Keratinocyte (primary cell): Measurements from ENCODE around the gene ANKFN1. TPM values are rescaled to one million over a fixed set of nuclear protein-coding genes. Genes with fewer than 3 reads are reported as not detected.

Experiments used
- DNase-seq: peaks from one replicate; pipeline ENCODE4 v3.0.0-alpha.2; 2011; ENCODE audit warnings: low read depth, missing footprints, low spot score
- FAIRE-seq: peaks from 2 replicates; lab custom pipeline; 2011; peaks lifted over from hg19 to GRCh38; lab: Jason Lieb, UNC
- H2AFZ ChIP-seq: 2 replicates; pipeline ENCODE4 v1.6.0; 2012; ENCODE audit warnings: low read length, control low read depth, inconsistent platforms; ENCODE audit not compliant: control insufficient read depth
- H3K27ac ChIP-seq: 2 replicates; pipeline ENCODE4 v1.5.1; 2011; ENCODE audit warnings: low read length; ENCODE audit not compliant: control insufficient read depth, insufficient read depth
- H3K27me3 ChIP-seq: 3 replicates; pipeline ENCODE4 v1.6.0; 2011; ENCODE audit warnings: low read length; ENCODE audit not compliant: control insufficient read depth, insufficient read depth; ENCODE audit errors: extremely low read depth
- H3K36me3 ChIP-seq, 2 experiments: 2 replicates in 1 of 2; 3 replicates in 1 of 2; pipeline ENCODE4 v1.5.1; 2011; ENCODE audit warnings: low read length in 2 of 2, mild to moderate bottlenecking in 1 of 2; ENCODE audit not compliant: control insufficient read depth in 2 of 2, insufficient read depth in 2 of 2; ENCODE audit errors: extremely low read depth in 1 of 2
- H3K4me1 ChIP-seq: 3 replicates; pipeline ENCODE4 v1.5.1; 2011; ENCODE audit warnings: low read length; ENCODE audit not compliant: control insufficient read depth, insufficient read depth; ENCODE audit errors: extremely low read depth
- H3K4me2 ChIP-seq: 3 replicates; pipeline ENCODE4 v1.6.0; 2011; ENCODE audit warnings: low read depth, low read length; ENCODE audit not compliant: control insufficient read depth, insufficient read depth; ENCODE audit errors: extremely low read depth
- H3K4me3 ChIP-seq, 3 experiments: fragments of 200-600 bp in 1 of 3; sonication (generic) in 1 of 3; 2 replicates in 2 of 3; 3 replicates in 1 of 3; pipeline ENCODE4 v1.5.1; 2011 to 2016; ENCODE audit warnings: low read length in 3 of 3, mild to moderate bottlenecking in 3 of 3, control low read depth in 2 of 3, inconsistent platforms in 1 of 3, low read depth in 1 of 3, mixed read lengths in 1 of 3, mixed run types in 1 of 3, moderate library complexity in 1 of 3; ENCODE audit not compliant: control insufficient read depth in 2 of 3, insufficient read depth in 2 of 3; ENCODE audit errors: extremely low read depth in 1 of 3
- H3K79me2 ChIP-seq: 2 replicates; pipeline ENCODE4 v1.6.0; 2012; ENCODE audit warnings: low read length; ENCODE audit not compliant: control insufficient read depth, insufficient read depth
- H3K9ac ChIP-seq: 3 replicates; pipeline ENCODE4 v1.6.0; 2011; ENCODE audit warnings: low read length; ENCODE audit not compliant: control insufficient read depth, insufficient read depth; ENCODE audit errors: extremely low read depth
- H3K9me1 ChIP-seq: 3 replicates; pipeline ENCODE4 v1.6.0; 2011; ENCODE audit warnings: low read length; ENCODE audit not compliant: control insufficient read depth, insufficient read depth; ENCODE audit errors: extremely low read depth
- H3K9me3 ChIP-seq: 2 replicates; pipeline ENCODE4 v1.5.1; 2012; ENCODE audit warnings: low read depth, low read length; ENCODE audit not compliant: control insufficient read depth
- H4K20me1 ChIP-seq: 3 replicates; pipeline ENCODE4 v1.6.0; 2011; ENCODE audit warnings: low read length; ENCODE audit not compliant: control insufficient read depth, insufficient read depth; ENCODE audit errors: extremely low read depth
- EZH2 ChIP-seq: IDR thresholded peaks from one replicate; pipeline ENCODE4 v1.6.1; 2012; ENCODE audit warnings: inconsistent platforms, mild to moderate bottlenecking, low read length, moderate library complexity
- dilution Hi-C: fragments of 300-500 bp; cut with MboI; formaldehyde crosslinking; loops from one replicate; pipeline ENCODE4 v1.7.0; 2020; ENCODE audit warnings: low sequenced_read_pairs; ENCODE audit not compliant: extremely low pct_ligation_motif_present
- polyA plus RNA-seq, 5 experiments: library from polyadenylated mRNA; depleted of rRNA in 3 of 5; stranded (reverse) in 3 of 5; stranded (forward) in 1 of 5; unstranded in 1 of 5; fragments of >200 nt; gene quantifications; 1 replicate in 1 of 5; 2 replicates in 3 of 5; 3 replicates in 1 of 5; pipeline versions ENCODE4 v1.2.1 to v1.2.3, GENCODE V29; 2011 to 2012; ENCODE audit warnings: missing spikeins in 2 of 5, low read depth in 1 of 5, low replicate concordance in 1 of 5
- TF ChIP-seq, protein P1 (sequence below), 3 experiments: IDR thresholded peaks in 1 of 3; conservative IDR thresholded peaks in 1 of 3; optimal IDR thresholded peaks in 1 of 3; 2 replicates in 2 of 3; 3 replicates in 1 of 3; pipeline versions ENCODE3 to v1.5.1; 2011; ENCODE audit warnings: low read length in 3 of 3, mild to moderate bottlenecking in 3 of 3, moderate library complexity in 2 of 3, control low read depth in 1 of 3, inconsistent platforms in 1 of 3; ENCODE audit not compliant: insufficient read depth in 2 of 3; ENCODE audit errors: extremely low read depth in 1 of 3

The ANKFN1 gene
- polyA plus RNA-seq, 1 donor (not counting 4 experiments of a cell fraction or from before 2014, with no cell fraction given): 0.12 TPM

DNA sequence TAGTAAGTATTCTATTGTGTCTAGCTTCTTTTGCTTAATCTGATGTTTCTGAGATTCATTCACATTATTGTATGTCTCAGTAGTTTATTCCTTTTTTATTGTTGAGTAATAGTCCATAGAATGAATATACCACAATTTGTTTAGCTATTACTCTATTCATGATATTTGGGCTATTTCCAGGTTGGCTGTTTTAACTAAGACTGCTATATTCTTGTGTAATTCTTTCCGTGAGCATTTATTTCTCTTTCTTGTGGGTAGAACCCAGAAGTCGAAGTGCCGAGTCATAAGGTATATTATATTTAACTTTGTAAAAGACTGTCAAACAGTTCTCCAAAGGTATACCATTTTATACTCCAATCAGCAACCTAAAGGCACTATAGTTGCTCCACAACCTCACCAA lies 160.8 kb downstream of the ANKFN1 start:
- Histone ChIP-seq H3K9me1 (no peaks in the 10 kb centered on the region), H2AFZ (no peak overlapping the region), H3K4me2 (no peak overlapping the region), H3K27ac (no peak overlapping the region), H3K4me3 (no peak overlapping the region), H3K4me1 (no peaks in the 10 kb centered on the region), H3K27me3 (no peaks in the 10 kb centered on the region), H4K20me1 (no peaks in the 10 kb centered on the region), H3K9ac (no peak overlapping the region), H3K79me2 (no peaks in the 10 kb centered on the region), H3K36me3 (no peaks in the 10 kb centered on the region), H3K9me3 (no peaks in the 10 kb centered on the region)
- TF ChIP-seq, protein P1, sequence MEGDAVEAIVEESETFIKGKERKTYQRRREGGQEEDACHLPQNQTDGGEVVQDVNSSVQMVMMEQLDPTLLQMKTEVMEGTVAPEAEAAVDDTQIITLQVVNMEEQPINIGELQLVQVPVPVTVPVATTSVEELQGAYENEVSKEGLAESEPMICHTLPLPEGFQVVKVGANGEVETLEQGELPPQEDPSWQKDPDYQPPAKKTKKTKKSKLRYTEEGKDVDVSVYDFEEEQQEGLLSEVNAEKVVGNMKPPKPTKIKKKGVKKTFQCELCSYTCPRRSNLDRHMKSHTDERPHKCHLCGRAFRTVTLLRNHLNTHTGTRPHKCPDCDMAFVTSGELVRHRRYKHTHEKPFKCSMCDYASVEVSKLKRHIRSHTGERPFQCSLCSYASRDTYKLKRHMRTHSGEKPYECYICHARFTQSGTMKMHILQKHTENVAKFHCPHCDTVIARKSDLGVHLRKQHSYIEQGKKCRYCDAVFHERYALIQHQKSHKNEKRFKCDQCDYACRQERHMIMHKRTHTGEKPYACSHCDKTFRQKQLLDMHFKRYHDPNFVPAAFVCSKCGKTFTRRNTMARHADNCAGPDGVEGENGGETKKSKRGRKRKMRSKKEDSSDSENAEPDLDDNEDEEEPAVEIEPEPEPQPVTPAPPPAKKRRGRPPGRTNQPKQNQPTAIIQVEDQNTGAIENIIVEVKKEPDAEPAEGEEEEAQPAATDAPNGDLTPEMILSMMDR (optimal IDR thresholded peaks at IDR 0.05 in 1 of 3, IDR thresholded peaks at IDR 0.05 in 1 of 3, conservative IDR thresholded peaks at IDR 0.05 in 1 of 3; ENCODE audit: extremely low read depth in 1 of 3, insufficient read depth in 2 of 3, low read length in 3 of 3): no peak
- dilution Hi-C loops: no loop called here
- DNase-seq (no peak), FAIRE-seq (no peak)

DNA sequence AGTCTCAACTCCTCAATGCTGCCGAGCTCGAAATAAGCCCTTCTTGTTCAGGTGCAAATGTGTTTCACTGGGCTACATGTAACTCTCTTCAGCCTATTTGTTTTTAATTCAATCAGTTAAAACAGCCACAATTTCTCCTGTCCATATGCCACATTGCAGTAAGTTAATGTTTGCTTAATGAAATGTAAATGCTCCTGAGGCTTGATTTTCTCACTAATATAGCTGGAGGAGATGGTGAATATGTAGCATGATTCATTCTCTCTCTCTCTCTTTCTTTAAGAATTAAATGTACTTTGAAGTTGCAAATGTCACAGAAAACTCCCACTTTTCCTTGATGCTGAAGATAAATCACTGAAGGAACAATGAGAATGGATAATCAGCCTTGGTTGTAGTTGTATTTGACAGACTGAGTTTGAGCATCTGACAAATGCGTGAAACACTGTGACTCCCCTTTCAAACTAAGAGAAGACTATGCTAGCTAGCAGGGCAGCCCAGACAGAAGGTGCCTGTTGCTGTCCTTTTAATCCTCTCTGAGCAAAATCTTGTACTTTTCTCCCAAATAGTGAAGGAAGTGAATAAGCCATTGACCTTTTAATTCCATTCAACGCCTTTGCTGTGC lies 161.8 kb downstream of the ANKFN1 start:
- H3K27me3 ChIP-seq: no peaks in the 10 kb centered on the region
- no peaks in the 10 kb centered on the region for H3K4me1 ChIP-seq
- FAIRE-seq (no peak), DNase-seq (no peak)
- no peak overlapping the region for H3K4me3 ChIP-seq
- no peak overlapping the region for H3K27ac ChIP-seq
- no peak overlapping the region for H2AFZ ChIP-seq
- H3K4me2 ChIP-seq: no peak overlapping the region
- H3K9me3 ChIP-seq: no peaks in the 10 kb centered on the region
- dilution Hi-C loops: no loop called here
- TF ChIP-seq, protein P1 (optimal IDR thresholded peaks at IDR 0.05 in 1 of 3, IDR thresholded peaks at IDR 0.05 in 1 of 3, conservative IDR thresholded peaks at IDR 0.05 in 1 of 3; ENCODE audit: extremely low read depth in 1 of 3, insufficient read depth in 2 of 3, low read length in 3 of 3): no peak
- no peak for TF ChIP-seq EZH2
- no peaks in the 10 kb centered on the region for H4K20me1 ChIP-seq
- H3K36me3 ChIP-seq: no peaks in the 10 kb centered on the region
- H3K9ac ChIP-seq: no peak overlapping the region
- H3K79me2 ChIP-seq: no peaks in the 10 kb centered on the region
- no peaks in the 10 kb centered on the region for H3K9me1 ChIP-seq
